Kidney capillary endothelial cell (primary cell): ENCODE results near the gene JCAD.
A peak's percentile ranks its signal among the peaks of the same experiment; 100 is the strongest.

Source experiments
- DNase-seq: peaks from one replicate; pipeline ENCODE4 v3.0.0-alpha.2; 2018; ENCODE audit warnings: low spot score

JCAD gene

GRCh38 chr10:30043476-30044270, 15.7 kb downstream of the JCAD start:
- no peak for DNase-seq

DNA sequence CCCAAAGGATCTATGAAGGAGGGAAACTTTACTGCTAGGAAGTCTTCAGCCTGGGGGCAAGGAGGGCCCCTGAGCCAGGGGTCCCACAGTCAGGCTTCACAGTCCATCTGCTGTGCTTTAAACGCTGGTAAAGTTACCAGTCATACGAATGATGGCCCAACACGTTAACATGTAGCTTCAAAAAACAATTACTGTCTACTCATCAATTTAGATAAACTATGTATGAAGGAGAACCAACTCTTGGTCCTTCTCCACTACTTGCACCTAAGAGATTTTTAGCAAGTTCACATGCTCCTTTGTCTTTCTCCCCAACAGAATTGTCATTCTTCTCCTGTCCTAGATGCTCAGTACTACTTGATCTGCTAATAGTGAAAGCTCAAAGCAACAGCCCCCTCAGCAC, 16.6 kb downstream of the JCAD start:
- no peak for DNase-seq

GRCh38 chr10:30041196-30042105, 17.9 kb downstream of the JCAD start:
- DNase-seq: peak; percentile 88

GRCh38 chr10:30040597-30040996, 18.8 kb downstream of the JCAD start:
- DNase-seq: no peak

GRCh38 chr10:30039988-30040387, 19.4 kb downstream of the JCAD start:
- DNase-seq: peak; percentile 83

GRCh38 chr10:30039567-30039966, 19.8 kb downstream of the JCAD start:
- no peak for DNase-seq

DNA sequence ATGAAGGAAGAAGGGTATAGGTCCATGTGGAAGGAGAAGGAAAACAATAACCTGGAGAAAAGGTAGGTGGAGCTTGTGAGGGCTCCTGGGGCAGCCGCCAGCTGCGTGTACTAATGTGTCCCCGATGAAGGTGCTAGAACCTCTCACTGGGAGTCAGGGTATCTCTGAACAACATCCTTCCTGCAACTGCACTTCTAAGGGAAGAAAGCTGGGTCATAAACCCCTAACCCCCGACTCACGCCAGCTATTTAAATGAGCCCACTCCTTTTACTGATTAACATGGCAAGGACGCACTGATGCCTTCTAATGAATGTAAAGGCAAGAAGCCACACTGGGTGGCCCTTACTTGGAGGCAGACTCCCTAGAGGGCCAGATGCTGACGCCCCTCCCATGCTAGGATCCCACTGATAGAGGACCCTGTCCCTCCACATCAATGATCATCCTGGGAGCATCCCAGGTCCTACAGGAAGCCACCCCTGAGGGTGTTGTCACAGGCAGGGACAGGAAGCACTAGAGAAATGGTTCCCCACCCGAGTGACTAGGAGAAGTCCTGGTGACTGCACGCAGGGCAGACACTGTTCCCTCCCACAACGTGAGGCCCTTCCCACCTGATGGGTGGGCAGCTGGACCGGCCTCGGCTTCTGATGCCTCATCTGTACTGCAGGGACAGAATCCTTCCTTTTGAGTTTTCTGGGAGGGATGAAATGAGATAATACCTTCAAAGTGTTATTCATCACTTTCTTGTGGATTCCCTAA, 20.4 kb downstream of the JCAD start:
- no peak for DNase-seq

DNA sequence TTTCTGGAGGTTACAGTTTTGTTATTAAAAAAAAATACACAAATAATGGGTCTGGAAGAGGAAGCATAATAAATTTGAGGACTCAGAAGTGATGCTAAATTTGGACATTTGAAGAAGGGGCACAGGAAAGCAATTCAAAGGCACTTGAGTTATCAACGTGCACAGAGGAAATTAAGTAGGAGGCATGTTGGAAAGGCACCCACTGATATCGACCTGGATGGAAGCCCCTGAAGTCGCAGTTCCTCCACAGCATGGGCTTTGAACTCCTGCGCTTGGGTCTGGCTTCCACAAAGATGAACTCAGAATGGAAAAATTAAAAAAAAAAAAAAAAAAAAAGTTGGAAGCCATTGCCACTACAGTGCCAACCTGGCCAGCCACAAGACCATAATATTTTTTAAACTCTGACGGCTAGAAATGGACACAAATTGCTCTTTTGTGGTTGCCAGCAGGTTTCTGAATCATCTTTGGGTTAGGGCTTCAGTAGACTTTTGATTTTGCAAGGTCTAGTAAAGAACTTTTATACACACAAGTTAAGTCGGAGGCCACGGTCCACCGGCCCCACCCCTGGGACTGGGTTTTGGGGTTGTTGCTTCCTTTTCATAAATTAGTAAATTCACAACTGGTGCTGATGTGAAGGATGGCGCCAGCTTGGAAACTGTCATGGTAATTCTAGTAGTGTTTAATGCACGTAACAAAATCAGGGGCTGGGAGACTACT, 21.6 kb downstream of the JCAD start:
- DNase-seq: no peak

DNA sequence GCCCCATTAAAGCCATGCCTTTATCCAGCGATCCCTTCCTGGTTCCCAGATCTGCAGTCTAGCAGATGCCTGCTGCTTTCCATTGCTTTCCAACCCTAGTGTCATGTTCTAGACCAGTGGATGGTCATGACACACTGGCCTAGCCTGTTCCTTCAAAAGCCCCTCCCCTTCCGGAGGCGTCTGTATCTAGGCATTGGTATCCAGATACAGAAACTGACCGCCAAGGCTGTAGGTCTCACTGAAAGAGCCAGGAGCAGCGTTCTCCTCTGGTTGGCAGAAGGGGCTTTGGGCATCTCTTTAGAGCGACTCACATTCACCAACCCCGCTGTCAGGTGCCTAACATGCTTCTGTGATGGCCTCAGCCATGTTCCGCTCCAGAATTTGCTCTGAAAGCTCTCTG, 22.6 kb downstream of the JCAD start:
- DNase-seq: no peak

DNA sequence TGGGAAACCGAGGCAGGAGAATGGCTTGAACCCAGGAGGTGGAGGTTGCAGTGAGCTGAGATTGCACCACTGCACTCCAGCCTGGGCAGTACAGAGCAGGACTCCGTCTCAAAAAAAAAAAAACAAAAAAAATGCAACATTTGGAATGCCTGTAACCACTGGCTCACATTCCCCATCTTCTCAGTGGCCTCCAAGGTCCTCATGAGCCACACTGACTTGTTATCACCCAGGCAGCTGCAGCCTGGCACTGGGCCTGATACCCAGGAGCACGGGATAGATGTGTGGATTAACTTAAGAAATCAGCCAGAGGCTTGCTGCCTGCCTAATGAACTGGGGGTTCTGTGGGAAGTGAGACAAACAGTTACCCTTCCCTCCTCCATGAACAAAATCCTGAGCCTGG, 23.0 kb downstream of the JCAD start:
- no peak for DNase-seq

DNA sequence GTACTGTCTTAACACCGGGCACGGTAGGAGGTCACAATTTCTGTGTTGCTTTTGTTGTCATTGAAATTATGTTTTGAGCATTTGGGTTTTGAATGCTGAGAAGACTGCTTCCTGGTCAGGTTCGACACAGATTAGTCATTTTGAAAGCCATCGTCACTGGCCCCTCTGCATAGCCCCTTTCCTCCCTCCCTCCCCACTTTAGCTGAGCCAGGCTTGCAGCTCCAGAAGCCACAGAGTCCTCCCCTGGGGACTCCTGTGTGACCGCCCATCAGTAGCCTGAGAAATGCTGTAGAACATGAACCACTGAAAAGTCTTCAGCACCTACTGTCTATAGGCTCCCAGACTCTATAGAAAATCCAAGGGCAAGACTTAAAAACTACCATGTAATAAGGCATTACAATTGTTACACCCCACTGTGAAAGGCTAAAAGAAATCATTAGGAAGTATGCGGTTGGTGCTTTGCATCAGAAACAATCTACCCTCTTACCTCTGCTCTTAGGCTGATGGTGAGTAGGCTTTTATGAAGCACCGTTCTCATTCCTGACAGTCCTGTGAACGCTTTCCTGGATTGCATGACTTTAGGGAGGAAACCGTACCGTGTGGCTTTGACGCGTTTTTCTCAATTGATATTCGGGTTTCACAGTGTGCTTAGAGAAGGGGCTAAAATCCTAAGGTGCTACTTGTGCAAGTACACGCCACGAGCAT, 24.8 kb downstream of the JCAD start:
- no peak for DNase-seq

DNA sequence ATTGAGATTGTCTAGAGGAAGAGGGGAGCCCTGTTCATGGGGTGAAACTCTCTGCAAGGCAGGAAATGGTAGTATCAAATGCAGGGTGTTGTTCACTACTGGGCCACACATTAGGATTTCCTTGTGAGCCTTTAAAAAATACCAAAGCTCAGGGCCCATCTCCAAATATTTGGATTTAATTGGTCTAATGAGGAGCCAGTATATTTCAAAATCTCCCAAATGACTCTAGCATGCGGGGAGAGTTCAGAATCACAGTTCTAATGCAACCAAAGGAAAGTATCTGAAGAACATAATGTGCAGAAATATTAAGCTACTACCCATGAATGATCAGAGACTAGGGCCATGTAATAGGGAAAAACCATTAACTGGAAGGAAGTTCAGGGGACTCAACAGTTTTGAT, 27.3 kb downstream of the JCAD start:
- no peak for DNase-seq

DNA sequence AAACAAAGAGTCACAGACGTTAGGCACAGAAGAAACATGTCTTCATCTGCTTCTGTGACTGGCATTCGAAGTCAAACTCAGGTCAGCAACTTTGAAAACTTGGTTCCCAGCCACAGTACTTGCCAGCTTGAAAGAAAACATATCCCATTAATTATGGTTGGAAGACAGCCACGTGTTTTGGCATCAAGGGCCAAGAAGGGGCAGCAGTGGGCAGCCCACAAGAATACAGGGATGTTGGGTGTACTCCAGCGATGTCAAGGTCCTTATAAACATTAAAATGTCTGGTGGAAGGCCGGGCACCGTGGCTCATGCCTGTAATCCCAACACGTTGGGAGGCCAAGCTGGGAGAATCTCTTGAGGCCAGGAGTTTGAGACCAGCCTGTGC, 29.5 kb downstream of the JCAD start:
- DNase-seq: no peak

DNA sequence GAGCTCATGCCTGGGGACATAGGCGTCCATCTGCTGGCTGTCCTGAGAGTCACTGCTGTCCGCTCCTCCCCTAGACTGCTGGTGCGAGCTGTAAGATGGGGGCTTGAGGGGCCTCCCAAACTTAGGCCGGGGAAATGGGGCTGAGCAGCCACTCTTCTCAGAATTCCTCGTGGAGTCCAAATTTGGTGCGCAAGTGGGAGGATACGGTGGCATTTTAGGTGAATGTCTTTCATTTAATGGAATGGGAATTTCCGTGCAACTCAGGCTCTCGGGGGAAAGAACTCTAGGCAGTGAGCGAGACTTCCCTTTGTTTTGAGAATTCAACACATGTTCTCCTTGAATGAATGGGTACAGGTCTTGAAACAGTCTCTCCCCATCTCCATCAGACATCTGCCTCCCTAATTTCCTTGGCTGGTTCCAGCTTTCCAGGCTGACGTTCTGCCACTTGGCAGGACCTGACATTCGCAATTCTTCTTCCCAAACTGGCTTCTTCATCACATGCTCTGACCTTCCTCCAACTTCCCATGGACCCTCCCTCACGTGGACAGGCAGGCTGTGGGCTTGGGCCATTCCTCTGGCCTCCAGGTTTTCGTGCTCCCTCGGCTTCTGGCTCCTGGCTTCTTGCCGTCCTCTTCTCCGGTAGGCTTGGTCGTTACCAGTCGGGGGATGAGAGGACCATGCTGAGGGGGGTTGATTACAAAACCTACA, 30.1 kb downstream of the JCAD start:
- DNase-seq: no peak

- no peak for DNase-seq
Measured at GRCh38 chr10:30028738-30029030, 30.7 kb downstream of the JCAD start.

DNA sequence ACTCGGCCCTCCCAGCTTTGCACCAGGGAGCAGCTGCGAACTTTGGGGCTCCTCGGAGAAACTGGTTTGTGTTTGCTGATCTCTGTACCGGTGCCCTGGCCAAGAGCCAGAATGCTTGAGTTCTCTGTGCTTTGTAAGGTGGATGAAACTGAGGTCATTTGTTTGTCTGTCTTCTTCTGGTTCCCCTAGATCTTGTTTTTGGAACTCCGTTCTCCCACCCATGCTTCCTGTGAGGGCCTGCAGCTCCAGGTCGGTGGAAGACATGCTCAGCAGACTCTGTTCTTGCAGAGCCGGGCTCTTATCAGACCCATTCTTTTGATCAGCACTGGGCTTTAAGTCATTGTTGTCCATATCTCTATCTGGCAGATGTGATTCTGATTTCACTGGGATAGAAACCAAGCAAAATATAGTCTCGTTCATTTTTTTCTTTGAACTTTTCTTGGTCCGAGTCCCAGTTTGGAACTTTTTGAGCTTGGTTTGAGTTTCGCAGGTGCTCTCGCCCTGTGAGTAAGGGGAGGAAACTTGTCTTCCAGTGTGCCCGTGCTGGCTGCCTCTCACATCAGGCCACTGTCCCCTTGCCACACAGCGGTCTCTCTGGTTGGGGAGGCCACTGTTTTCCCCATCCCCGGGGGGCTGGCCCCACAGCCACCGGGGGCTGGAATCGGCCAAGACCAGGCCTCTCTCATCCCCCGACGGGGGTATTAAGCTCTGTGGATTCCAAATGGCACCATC, 31.2 kb downstream of the JCAD start:
- no peak for DNase-seq

DNA sequence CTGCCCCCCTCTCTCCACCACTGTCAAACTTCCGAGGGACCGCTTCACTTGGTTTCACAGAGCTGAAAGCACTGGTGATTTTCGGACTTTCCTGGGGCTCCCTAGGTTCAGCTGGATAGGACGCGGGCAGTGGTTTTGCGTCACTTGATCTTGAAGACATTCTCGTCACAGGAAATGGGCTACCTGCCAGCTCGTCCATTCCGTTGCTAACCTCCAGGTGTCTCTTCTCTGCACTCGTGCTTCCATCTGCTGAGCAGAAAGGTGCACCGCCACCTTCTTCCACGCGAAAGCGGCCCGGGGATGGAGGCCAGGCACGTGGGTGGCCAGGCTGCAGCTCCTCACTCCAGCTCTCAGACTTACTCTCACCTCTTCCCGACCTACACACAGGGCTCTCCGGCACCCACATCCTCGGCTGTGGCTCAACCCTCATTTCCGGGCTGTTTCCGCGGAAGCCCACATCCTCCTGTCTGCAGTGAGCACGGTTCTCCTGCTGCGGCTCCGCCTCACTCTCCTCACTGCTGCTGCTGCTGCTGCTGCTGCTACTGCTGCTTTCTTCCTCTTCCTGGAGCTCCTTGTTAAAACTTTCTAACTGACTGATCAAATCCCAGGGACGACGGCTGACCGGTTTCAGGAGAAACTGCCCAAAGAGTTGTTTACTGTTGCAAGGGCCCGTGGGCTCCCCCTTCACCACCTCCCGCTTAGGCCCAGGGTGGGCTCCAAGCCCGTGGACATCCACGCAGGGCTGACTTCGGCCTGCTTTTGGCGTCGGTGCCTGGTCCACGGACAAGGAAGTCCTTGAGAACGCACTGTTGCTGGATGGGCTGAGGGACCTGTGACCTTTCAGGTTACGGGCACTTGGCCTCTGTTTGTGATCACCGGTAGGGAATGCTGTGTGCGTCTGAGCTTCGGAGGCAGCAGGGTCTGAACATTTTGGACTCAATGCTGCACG, 32.1 kb downstream of the JCAD start:
- DNase-seq: peak; percentile 84

GRCh38 chr10:30026578-30026977, 32.8 kb downstream of the JCAD start:
- DNase-seq: no peak

- no peak for DNase-seq
Measured at GRCh38 chr10:30026080-30026479, 33.3 kb downstream of the JCAD start.
